Neutrophil (primary cell): ENCODE measurements around the gene DNAH10.

ENCODE experiments used
- H3K27ac ChIP-seq: fragments of 200-600 bp; sonication (generic); 2 replicates; pipeline ENCODE4 v1.5.1; 2016; ENCODE audit warnings: mild to moderate bottlenecking, moderate library complexity
- H3K27me3 ChIP-seq: fragments of 200-600 bp; sonication (generic); 2 replicates; pipeline ENCODE4 v1.6.0; 2016; ENCODE audit warnings: mild to moderate bottlenecking
- H3K36me3 ChIP-seq: fragments of 200-600 bp; sonication (generic); 2 replicates; pipeline ENCODE4 v1.5.1; 2017
- H3K4me1 ChIP-seq, 2 experiments: fragments of 200-600 bp in 1 of 2; sonication (generic) in 1 of 2; 1 replicate in 1 of 2; 2 replicates in 1 of 2; pipeline versions ENCODE4 v1.5.1 to v1.6.1; 2013 to 2016; ENCODE audit warnings: low read depth in 1 of 2, low read length in 1 of 2, mild to moderate bottlenecking in 1 of 2, moderate library complexity in 1 of 2; ENCODE audit not compliant: control insufficient read depth in 1 of 2, insufficient read depth in 1 of 2
- H3K4me3 ChIP-seq, 2 experiments: fragments of 200-600 bp in 1 of 2; sonication (generic) in 1 of 2; 1 replicate in 1 of 2; 2 replicates in 1 of 2; pipeline ENCODE4 v1.5.1; 2013 to 2016; ENCODE audit warnings: low read depth in 1 of 2, low read length in 1 of 2, mild to moderate bottlenecking in 1 of 2, moderate library complexity in 1 of 2
- H3K9me3 ChIP-seq: fragments of 200-600 bp; sonication (generic); 2 replicates; pipeline ENCODE4 v1.5.1; 2016
- CTCF ChIP-seq: fragments of 200-600 bp; sonication (generic); IDR thresholded peaks from 2 replicates; pipeline ENCODE4 v1.5.1; 2016; ENCODE audit warnings: antibody characterized with exemption

Gene DNAH10

GRCh38 chr12:123854232-123854631 is 92.1 kb downstream of the DNAH10 start:
- Histone ChIP-seq H3K4me1 (peaks cover 13 to 14% of the 10 kb centered on the region in 2 experiments), H3K9me3 (no peaks in the 10 kb centered on the region), H3K36me3 (no peaks in the 10 kb centered on the region), H3K27me3 (no peaks in the 10 kb centered on the region), H3K4me3 (no peak overlapping the region), H3K27ac (no peak overlapping the region)
- no peak for TF ChIP-seq CTCF

- peaks cover 13 to 14% of the 10 kb centered on the region in 2 experiments for H3K4me1 ChIP-seq
- no peaks in the 10 kb centered on the region for H3K9me3 ChIP-seq
- TF ChIP-seq CTCF: no peak
- H3K4me3 ChIP-seq: no peak overlapping the region
- H3K27me3 ChIP-seq: no peaks in the 10 kb centered on the region
- H3K27ac ChIP-seq: no peak overlapping the region
- H3K36me3 ChIP-seq: no peaks in the 10 kb centered on the region
Observed at GRCh38 chr12:123854918-123855317, 92.8 kb downstream of the DNAH10 start.

- TF ChIP-seq CTCF: no peak
- Histone ChIP-seq H3K36me3 (no peaks in the 10 kb centered on the region), H3K27ac (no peak overlapping the region), H3K27me3 (no peaks in the 10 kb centered on the region), H3K9me3 (no peaks in the 10 kb centered on the region), H3K4me3 (no peak overlapping the region), H3K4me1 (peaks cover 13 to 14% of the 10 kb centered on the region in 2 experiments)
Observed at GRCh38 chr12:123856681-123857080, 94.6 kb downstream of the DNAH10 start.

- TF ChIP-seq CTCF: no peak
- H3K4me3 ChIP-seq: no peak overlapping the region
Observed at GRCh38 chr12:123858176-123858575, 96.1 kb downstream of the DNAH10 start.

GRCh38 chr12:123859035-123859434 is 96.9 kb downstream of the DNAH10 start:
- H3K27me3 ChIP-seq: no peaks in the 10 kb centered on the region
- H3K36me3 ChIP-seq: no peaks in the 10 kb centered on the region
- no peak for TF ChIP-seq CTCF
- no peaks in the 10 kb centered on the region for H3K9me3 ChIP-seq
- peaks cover 25 to 26% of the 10 kb centered on the region in 2 experiments for H3K4me1 ChIP-seq
- H3K27ac ChIP-seq: no peak overlapping the region
- no peak overlapping the region for H3K4me3 ChIP-seq

More at GRCh38 chr12:123858176-123858575, 96.1 kb downstream of the DNAH10 start:
- no peaks in the 10 kb centered on the region for H3K27me3 ChIP-seq
- H3K9me3 ChIP-seq: no peaks in the 10 kb centered on the region
- no peaks in the 10 kb centered on the region for H3K36me3 ChIP-seq
- no peak overlapping the region for H3K27ac ChIP-seq
- peaks cover 24 to 26% of the 10 kb centered on the region in 2 experiments for H3K4me1 ChIP-seq

GRCh38 chr12:123860377-123860776 is 98.3 kb downstream of the DNAH10 start:
- no peak overlapping the region for H3K4me3 ChIP-seq
- H3K27ac ChIP-seq: no peak overlapping the region
- no peak for TF ChIP-seq CTCF
- no peaks in the 10 kb centered on the region for H3K27me3 ChIP-seq
- no peaks in the 10 kb centered on the region for H3K9me3 ChIP-seq
- no peaks in the 10 kb centered on the region for H3K36me3 ChIP-seq
- peaks cover 12 to 16% of the 10 kb centered on the region in 2 experiments for H3K4me1 ChIP-seq
